SK-N-SH (cell line): Measurements from ENCODE around the gene RASL11B. TPM values are rescaled to one million over a fixed set of nuclear protein-coding genes. Genes with fewer than 3 reads are reported as not detected.

Experiments
- CTCF ChIA-PET: fragments of 300-600, 350-600 bp; formaldehyde crosslinking; extraction: SDS; loops from one replicate; lab custom pipeline; 2021; lab: Yijun Ruan, JAX
- POLR2A ChIA-PET: fragments of 350-600 bp; sonication (Branson Sonifier 250); formaldehyde crosslinking; extraction: SDS; loops from one replicate; lab custom pipeline; 2020; ENCODE audit warnings: antibody characterized with exemption, inconsistent platforms; lab: Yijun Ruan, JAX
- DNase-seq: peaks from one replicate; pipeline ENCODE4 v3.0.0; 2012
- H2AFZ ChIP-seq: fragments of 200-600 bp; sonication (generic); 2 replicates; pipeline ENCODE4 v1.8.1; 2016; ENCODE audit warnings: antibody characterized with exemption, mild to moderate bottlenecking, low read depth
- H3F3A ChIP-seq: fragments of 200-600 bp; sonication (generic); replicated peaks from 2 replicates; pipeline ENCODE3; 2016; ENCODE audit warnings: antibody characterized with exemption, mild to moderate bottlenecking; ENCODE audit not compliant: insufficient read depth
- H3K27ac ChIP-seq, 2 experiments: fragments of 200-500 bp in 1 of 2; fragments of 200-600 bp in 1 of 2; sonication (Bioruptor generic) in 1 of 2; sonication (generic), shearing (Covaris generic) in 1 of 2; 2 replicates each; pipeline versions ENCODE4 v1.5.1 to v1.6.1; 2014 to 2016; ENCODE audit warnings: low read depth in 2 of 2, inconsistent platforms in 1 of 2, low read length in 1 of 2, mild to moderate bottlenecking in 1 of 2, mixed read lengths in 1 of 2
- H3K27me3 ChIP-seq: fragments of 200-600 bp; sonication (generic), shearing (Covaris generic); 2 replicates; pipeline ENCODE4 v1.6.1; 2016; ENCODE audit warnings: mixed run types; ENCODE audit not compliant: insufficient read depth
- H3K36me3 ChIP-seq, 2 experiments: fragments of 200-500 bp in 1 of 2; fragments of 200-600 bp in 1 of 2; sonication (Bioruptor generic) in 1 of 2; sonication (generic) in 1 of 2; replicated peaks in 1 of 2; 2 replicates each; pipeline versions ENCODE3 to v1.5.1; 2014 to 2016; ENCODE audit warnings: low read length in 1 of 2, mild to moderate bottlenecking in 1 of 2; ENCODE audit not compliant: insufficient read depth in 2 of 2, control insufficient read depth in 1 of 2
- H3K4me1 ChIP-seq, 2 experiments: fragments of 200-500 bp in 1 of 2; fragments of 200-600 bp in 1 of 2; sonication (Bioruptor generic) in 1 of 2; sonication (generic), shearing (Covaris generic) in 1 of 2; 2 replicates each; pipeline versions ENCODE4 v1.5.1 to v1.6.1; 2014 to 2016; ENCODE audit warnings: low read depth in 1 of 2, low read length in 1 of 2, mixed run types in 1 of 2; ENCODE audit not compliant: insufficient read depth in 2 of 2, control insufficient read depth in 1 of 2
- H3K4me2 ChIP-seq: fragments of 200-600 bp; sonication (generic), shearing (Covaris generic); 2 replicates; pipeline ENCODE4 v1.6.1; 2017; ENCODE audit warnings: mixed run types
- H3K4me3 ChIP-seq, 2 experiments: fragments of 200-500 bp in 1 of 2; fragments of 200-600 bp in 1 of 2; sonication (Bioruptor generic) in 1 of 2; sonication (generic), shearing (Covaris generic) in 1 of 2; 2 replicates each; pipeline versions ENCODE4 v1.5.1 to v1.8.1; 2014 to 2016; ENCODE audit warnings: low read depth in 2 of 2, inconsistent platforms in 1 of 2, low read length in 1 of 2, mild to moderate bottlenecking in 1 of 2, mixed read lengths in 1 of 2, moderate library complexity in 1 of 2
- H3K79me2 ChIP-seq: fragments of 200-600 bp; sonication (generic); 2 replicates; pipeline ENCODE4 v1.8.1; 2017; ENCODE audit warnings: mild to moderate bottlenecking; ENCODE audit not compliant: insufficient read depth
- H3K9ac ChIP-seq: fragments of 200-600 bp; sonication (generic); 2 replicates; pipeline ENCODE4 v1.6.1; 2017; ENCODE audit warnings: mixed run types
- H3K9me2 ChIP-seq: fragments of 200-600 bp; sonication (generic); 2 replicates; pipeline ENCODE4 v1.6.1; 2017; ENCODE audit warnings: mixed run types
- H3K9me3 ChIP-seq: fragments of 200-600 bp; sonication (generic); 2 replicates; pipeline ENCODE4 v1.6.1; 2017; ENCODE audit warnings: mixed run types, mild to moderate bottlenecking, moderate library complexity
- H4K20me1 ChIP-seq: fragments of 200-600 bp; sonication (generic); 2 replicates; pipeline ENCODE4 v1.6.1; 2017; ENCODE audit warnings: mild to moderate bottlenecking, mixed run types; ENCODE audit not compliant: insufficient read depth
- ELF1 ChIP-seq: IDR thresholded peaks from 2 replicates; pipeline ENCODE4 v1.4.0; 2012
- FOXM1 ChIP-seq: IDR thresholded peaks from 2 replicates; pipeline ENCODE4 v1.4.0; 2012; ENCODE audit warnings: low read depth, mild to moderate bottlenecking
- GABPA ChIP-seq: IDR thresholded peaks from 2 replicates; pipeline ENCODE4 v1.4.0; 2012; ENCODE audit warnings: low read depth, mild to moderate bottlenecking
- IRF3 ChIP-seq: fragments of 150-350 bp; IDR thresholded peaks from 2 replicates; pipeline ENCODE4 v1.6.1; 2016; ENCODE audit warnings: mild to moderate bottlenecking, low read depth, low read length
- MXI1 ChIP-seq: IDR thresholded peaks from 2 replicates; pipeline ENCODE4 v1.6.1; 2012; ENCODE audit warnings: mild to moderate bottlenecking, low read depth, low read length, improper control_type of control experiment
- NRF1 ChIP-seq: IDR thresholded peaks from 2 replicates; pipeline ENCODE4 v1.6.1; 2012; ENCODE audit warnings: low read depth, mild to moderate bottlenecking, low read length
- POLR2AphosphoS5 ChIP-seq: IDR thresholded peaks from 2 replicates; pipeline ENCODE4 v1.6.1; 2012; ENCODE audit warnings: low read depth, low read length
- RXRA ChIP-seq: IDR thresholded peaks from 2 replicates; pipeline ENCODE4 v1.4.0; 2012; ENCODE audit warnings: low read depth, mild to moderate bottlenecking, borderline replicate concordance
- SMC3 ChIP-seq: IDR thresholded peaks from 2 replicates; pipeline ENCODE4 v1.6.1; 2012; ENCODE audit warnings: low read depth, low read length, improper control_type of control experiment
- TAF1 ChIP-seq: IDR thresholded peaks from 2 replicates; pipeline ENCODE4 v1.6.1; 2012; ENCODE audit warnings: low read depth, mild to moderate bottlenecking, low read length, moderate library complexity, borderline replicate concordance
- WGBS: methylation state at CpG from one replicate; pipeline ENCODE4 v1.1.6; 2017; ENCODE audit warnings: low lambda C conversion rate; 5-methylcytosine and 5-hydroxymethylcytosine counted together
- polyA plus RNA-seq, 3 experiments: library from polyadenylated mRNA; depleted of rRNA; stranded (reverse); fragments of >200 nt; gene quantifications; 2 replicates each; pipeline ENCODE4 v1.2.3, GENCODE V29; 2012
- TF ChIP-seq, protein P1 (sequence below): fragments of 200-600 bp; sonication (generic); IDR thresholded peaks from 2 replicates; pipeline ENCODE4 v1.6.1; 2017; ENCODE audit warnings: antibody characterized with exemption, mild to moderate bottlenecking, moderate library complexity
- TF ChIP-seq, protein P2 (sequence below): IDR thresholded peaks from 2 replicates; pipeline ENCODE4 v1.4.0; 2012; ENCODE audit warnings: low read depth

RASL11B gene, protein sequence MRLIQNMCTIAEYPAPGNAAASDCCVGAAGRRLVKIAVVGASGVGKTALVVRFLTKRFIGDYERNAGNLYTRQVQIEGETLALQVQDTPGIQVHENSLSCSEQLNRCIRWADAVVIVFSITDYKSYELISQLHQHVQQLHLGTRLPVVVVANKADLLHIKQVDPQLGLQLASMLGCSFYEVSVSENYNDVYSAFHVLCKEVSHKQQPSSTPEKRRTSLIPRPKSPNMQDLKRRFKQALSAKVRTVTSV
- polyA plus RNA-seq (2012; rRNA removed): 0.54 and 1.2 TPM in 2 replicates
- polyA plus RNA-seq (2012; cell fraction: cytosol; rRNA removed): 1.3 and 2.6 TPM in 2 replicates
- 0.52 and 0.69 TPM in 2 replicates for polyA plus RNA-seq (2012; cell fraction: nucleus; rRNA removed)

- Histone ChIP-seq H3K9ac (peak within 1 kb of the TSS; percentile 45; the same call in 1 of the 2 replicates), H3K9me2 (no peaks in the 10 kb centered on the region), H4K20me1 (no peaks in the 10 kb centered on the region), H3K79me2 (no peaks in the 10 kb centered on the region), H3K27ac (peak within 1 kb of the TSS in 1 of 2 experiments; percentile 100; a peak in 2 of 4 replicates), H3K36me3 (peaks cover 0 to 14% of the 10 kb centered on the region in 2 experiments), H3K27me3 (no peaks in the 10 kb centered on the region; the same call in 1 of the 2 replicates), H3F3A (peaks cover 9% of the 10 kb centered on the region), H3K4me3 (peak within 1 kb of the TSS; percentile 71 to 73), H2AFZ (peak within 1 kb of the TSS; percentile 92), H3K9me3 (no peaks in the 10 kb centered on the region), H3K4me1 (peaks cover 0 to 31% of the 10 kb centered on the region in 2 experiments; a peak in 2 of 4 replicates), H3K4me2 (peak within 1 kb of the TSS; percentile 95)
- peak; percentile 98 for DNase-seq
- CTCF ChIA-PET: interaction anchor here (0.6 to 3.6 kb wide), 7 partner anchors 14 to 625 kb away, joined by 3 to 25 read pairs (median 4); no protein-coding TSS in a partner anchor
- POLR2A ChIA-PET: interaction anchor here (0.8 to 3.5 kb wide), 5 partner anchors 139 to 470 kb away, joined by 3 to 26 read pairs (median 8); no protein-coding TSS in a partner anchor
- 10% methylated on average over 2 of the region's 94 CpGs for WGBS
- TF ChIP-seq ELF1 (no peak), POLR2AphosphoS5 (peak; percentile 69; the same call in 1 of the 2 replicates), TAF1 (peak; percentile 71), IRF3 (no peak), GABPA (no peak), NRF1 (peak; percentile 23; the same call in 1 of the 2 replicates), RXRA (no peak), SMC3 (peak; percentile 1; the same call in 1 of the 2 replicates), FOXM1 (no peak), MXI1 (peak; percentile 81)
- TF ChIP-seq, protein P1, sequence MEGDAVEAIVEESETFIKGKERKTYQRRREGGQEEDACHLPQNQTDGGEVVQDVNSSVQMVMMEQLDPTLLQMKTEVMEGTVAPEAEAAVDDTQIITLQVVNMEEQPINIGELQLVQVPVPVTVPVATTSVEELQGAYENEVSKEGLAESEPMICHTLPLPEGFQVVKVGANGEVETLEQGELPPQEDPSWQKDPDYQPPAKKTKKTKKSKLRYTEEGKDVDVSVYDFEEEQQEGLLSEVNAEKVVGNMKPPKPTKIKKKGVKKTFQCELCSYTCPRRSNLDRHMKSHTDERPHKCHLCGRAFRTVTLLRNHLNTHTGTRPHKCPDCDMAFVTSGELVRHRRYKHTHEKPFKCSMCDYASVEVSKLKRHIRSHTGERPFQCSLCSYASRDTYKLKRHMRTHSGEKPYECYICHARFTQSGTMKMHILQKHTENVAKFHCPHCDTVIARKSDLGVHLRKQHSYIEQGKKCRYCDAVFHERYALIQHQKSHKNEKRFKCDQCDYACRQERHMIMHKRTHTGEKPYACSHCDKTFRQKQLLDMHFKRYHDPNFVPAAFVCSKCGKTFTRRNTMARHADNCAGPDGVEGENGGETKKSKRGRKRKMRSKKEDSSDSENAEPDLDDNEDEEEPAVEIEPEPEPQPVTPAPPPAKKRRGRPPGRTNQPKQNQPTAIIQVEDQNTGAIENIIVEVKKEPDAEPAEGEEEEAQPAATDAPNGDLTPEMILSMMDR: peak; percentile 15; the same call in 1 of the 2 replicates
- TF ChIP-seq, protein P2, sequence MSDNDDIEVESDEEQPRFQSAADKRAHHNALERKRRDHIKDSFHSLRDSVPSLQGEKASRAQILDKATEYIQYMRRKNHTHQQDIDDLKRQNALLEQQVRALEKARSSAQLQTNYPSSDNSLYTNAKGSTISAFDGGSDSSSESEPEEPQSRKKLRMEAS: peak; percentile 93
Measured at GRCh38 chr4:52861879-52862616, at the start of gene RASL11B. TSS of gene RASL11B (plus strand) at chr4:52862317. CDS start at chr4:52862508, 191 bp downstream.
